ENCODE data around the gene CFAP251. TPM values are rescaled to one million over a fixed set of nuclear protein-coding genes. Genes with fewer than 3 reads are reported as not detected.

The CFAP251 gene
- total and polyA plus RNA-seq, 2 experiments from 2014 or later = 3.0 to 3.7 TPM

DNA sequence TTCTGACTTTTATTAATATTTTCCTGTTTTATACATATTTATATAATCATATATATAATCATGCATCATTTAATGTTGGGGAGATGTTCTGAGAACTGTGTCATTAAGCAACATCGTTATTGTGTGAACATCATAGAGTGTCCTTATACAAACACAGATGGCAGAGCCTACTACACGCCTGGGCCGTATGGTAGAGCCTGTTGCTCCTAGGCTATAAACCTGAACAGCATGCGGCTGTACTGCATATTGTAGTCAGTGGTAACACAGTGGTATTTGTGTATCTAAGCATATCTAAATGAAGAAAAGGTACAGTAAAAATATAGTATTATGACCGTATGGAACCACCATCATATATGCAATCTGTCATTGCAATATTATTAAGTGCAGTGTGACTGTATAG lies 58.6 kb downstream of the CFAP251 start:
- 94% methylated on average over 5 of the region's 5 CpGs for WGBS (ENCODE audit: low lambda C conversion rate, missing lambda C conversion rate)
- H3K9me2 ChIP-seq (replicated peaks; ENCODE audit: insufficient read depth) = no peaks in the 10 kb centered on the region
- H3K4me2 ChIP-seq = no peak overlapping the region
- no peaks in the 10 kb centered on the region for H3K36me3 ChIP-seq (replicated peaks; ENCODE audit: insufficient read depth, low read depth)
- DNase-seq (ENCODE audit: low spot score) = no peak
- no peak overlapping the region for H3K4me3 ChIP-seq
- no peaks in the 10 kb centered on the region for H3K4me1 ChIP-seq (ENCODE audit: insufficient read depth)
- no peaks in the 10 kb centered on the region for H3K79me2 ChIP-seq
- no peaks in the 10 kb centered on the region for H4K20me1 ChIP-seq (ENCODE audit: insufficient read depth, poor library complexity, severe bottlenecking)
- no peak overlapping the region for H2AFZ ChIP-seq
- no peak overlapping the region for H3K27ac ChIP-seq
- H3K27me3 ChIP-seq = no peaks in the 10 kb centered on the region
- no peaks in the 10 kb centered on the region for H3K9me3 ChIP-seq (ENCODE audit: low read depth)
- TF ChIP-seq EZH2phosphoT487 (IDR thresholded peaks at IDR 0.05; ENCODE audit: low read depth, severe bottlenecking, unreplicated experiment) (no peak), EZH2 (IDR thresholded peaks at IDR 0.05; ENCODE audit: borderline replicate concordance) (no peak)
- TF ChIP-seq, protein P1, sequence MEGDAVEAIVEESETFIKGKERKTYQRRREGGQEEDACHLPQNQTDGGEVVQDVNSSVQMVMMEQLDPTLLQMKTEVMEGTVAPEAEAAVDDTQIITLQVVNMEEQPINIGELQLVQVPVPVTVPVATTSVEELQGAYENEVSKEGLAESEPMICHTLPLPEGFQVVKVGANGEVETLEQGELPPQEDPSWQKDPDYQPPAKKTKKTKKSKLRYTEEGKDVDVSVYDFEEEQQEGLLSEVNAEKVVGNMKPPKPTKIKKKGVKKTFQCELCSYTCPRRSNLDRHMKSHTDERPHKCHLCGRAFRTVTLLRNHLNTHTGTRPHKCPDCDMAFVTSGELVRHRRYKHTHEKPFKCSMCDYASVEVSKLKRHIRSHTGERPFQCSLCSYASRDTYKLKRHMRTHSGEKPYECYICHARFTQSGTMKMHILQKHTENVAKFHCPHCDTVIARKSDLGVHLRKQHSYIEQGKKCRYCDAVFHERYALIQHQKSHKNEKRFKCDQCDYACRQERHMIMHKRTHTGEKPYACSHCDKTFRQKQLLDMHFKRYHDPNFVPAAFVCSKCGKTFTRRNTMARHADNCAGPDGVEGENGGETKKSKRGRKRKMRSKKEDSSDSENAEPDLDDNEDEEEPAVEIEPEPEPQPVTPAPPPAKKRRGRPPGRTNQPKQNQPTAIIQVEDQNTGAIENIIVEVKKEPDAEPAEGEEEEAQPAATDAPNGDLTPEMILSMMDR (IDR thresholded peaks at IDR 0.05; ENCODE audit: poor library complexity) = no peak

DNA sequence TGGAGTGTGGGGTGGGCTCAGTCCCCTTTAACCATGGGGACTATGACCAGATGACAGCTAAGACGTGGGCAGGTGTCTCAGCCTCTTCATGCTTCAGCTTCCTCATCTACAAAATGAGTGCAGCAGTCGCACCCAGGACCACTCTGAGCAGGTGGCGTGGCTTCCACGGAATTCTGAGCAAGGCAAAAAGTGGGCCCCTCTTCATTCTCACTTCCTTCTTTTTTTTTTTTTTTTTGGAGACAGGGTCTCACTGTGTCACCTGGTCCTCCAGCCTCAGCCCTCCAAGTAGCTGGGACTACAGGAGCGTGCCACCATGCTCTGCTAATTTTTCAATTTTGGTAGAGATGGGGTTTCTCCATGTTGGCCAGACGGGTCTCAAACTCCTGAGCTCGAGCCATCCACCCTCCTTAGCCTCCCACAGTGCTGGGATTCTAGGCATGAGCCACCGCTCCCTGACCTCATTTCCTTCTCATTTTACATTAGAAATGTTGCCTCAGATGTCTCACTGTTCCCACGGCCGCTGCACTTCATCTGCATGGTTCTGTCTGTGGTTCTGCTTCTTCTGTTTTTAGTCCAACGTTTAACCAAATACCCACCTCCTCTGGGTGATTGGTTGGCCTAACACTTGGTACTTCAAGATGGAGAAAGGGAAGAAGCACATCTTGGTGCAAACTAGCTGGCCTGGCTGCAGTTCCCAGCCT lies 61.9 kb downstream of the CFAP251 start:
- H2AFZ ChIP-seq = no peak overlapping the region

DNA sequence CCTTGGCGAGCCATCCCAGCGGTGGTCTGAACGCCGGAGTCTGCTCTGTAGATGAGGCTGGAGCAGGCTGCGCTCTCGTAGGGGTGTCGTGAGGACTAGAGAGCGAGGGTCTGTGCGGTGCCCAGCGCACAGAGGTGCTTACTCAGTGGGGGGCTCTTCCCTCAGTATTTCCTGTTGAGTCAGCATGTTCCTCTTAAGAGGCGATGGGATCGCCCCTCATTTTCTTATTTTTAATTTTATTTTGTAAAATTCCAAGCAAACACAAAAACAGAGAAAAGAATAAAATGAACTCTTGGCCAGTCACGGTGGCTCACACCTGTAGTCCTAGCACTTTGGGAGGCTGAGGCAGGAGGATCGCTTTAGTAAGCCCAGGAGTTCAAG lies 62.5 kb downstream of the CFAP251 start:
- no peaks in the 10 kb centered on the region for H3K79me2 ChIP-seq
- H3K27ac ChIP-seq = no peak overlapping the region
- no peaks in the 10 kb centered on the region for H3K9me2 ChIP-seq (replicated peaks; ENCODE audit: insufficient read depth)
- H3K4me3 ChIP-seq = no peak overlapping the region
- H4K20me1 ChIP-seq (ENCODE audit: insufficient read depth, poor library complexity, severe bottlenecking) = no peaks in the 10 kb centered on the region
- DNase-seq (ENCODE audit: low spot score) = no peak
- H3K27me3 ChIP-seq = no peaks in the 10 kb centered on the region
- no peak overlapping the region for H2AFZ ChIP-seq
- no peaks in the 10 kb centered on the region for H3K4me1 ChIP-seq (ENCODE audit: insufficient read depth)
- H3K36me3 ChIP-seq (replicated peaks; ENCODE audit: insufficient read depth, low read depth) = no peaks in the 10 kb centered on the region
- TF ChIP-seq, protein P1 (IDR thresholded peaks at IDR 0.05; ENCODE audit: poor library complexity) = no peak
- TF ChIP-seq EZH2phosphoT487 (IDR thresholded peaks at IDR 0.05; ENCODE audit: low read depth, severe bottlenecking, unreplicated experiment) (no peak), EZH2 (IDR thresholded peaks at IDR 0.05; ENCODE audit: borderline replicate concordance) (no peak)
- no peak overlapping the region for H3K4me2 ChIP-seq
- H3K9me3 ChIP-seq (ENCODE audit: low read depth) = no peaks in the 10 kb centered on the region
- 94% methylated on average over 14 of the region's 14 CpGs for whole genome bisulfite sequencing (ENCODE audit: low lambda C conversion rate, missing lambda C conversion rate)

More for the DNA sequence above, 61.9 kb downstream of the CFAP251 start:
- TF ChIP-seq EZH2phosphoT487 (IDR thresholded peaks at IDR 0.05; ENCODE audit: low read depth, severe bottlenecking, unreplicated experiment) (no peak), EZH2 (IDR thresholded peaks at IDR 0.05; ENCODE audit: borderline replicate concordance) (no peak)
- TF ChIP-seq, protein P1 (IDR thresholded peaks at IDR 0.05; ENCODE audit: poor library complexity) = no peak
- no peaks in the 10 kb centered on the region for H3K79me2 ChIP-seq
- no peaks in the 10 kb centered on the region for H3K27me3 ChIP-seq
- H3K4me1 ChIP-seq (ENCODE audit: insufficient read depth) = no peaks in the 10 kb centered on the region
- DNase-seq (ENCODE audit: low spot score) = no peak
- no peak overlapping the region for H3K27ac ChIP-seq
- no peak overlapping the region for H3K4me2 ChIP-seq
- no peak overlapping the region for H3K4me3 ChIP-seq
- H3K9me3 ChIP-seq (ENCODE audit: low read depth) = no peaks in the 10 kb centered on the region
- WGBS (ENCODE audit: low lambda C conversion rate, missing lambda C conversion rate) = 85% methylated on average over 11 of the region's 11 CpGs
- H3K9me2 ChIP-seq (replicated peaks; ENCODE audit: insufficient read depth) = no peaks in the 10 kb centered on the region
- H4K20me1 ChIP-seq (ENCODE audit: insufficient read depth, poor library complexity, severe bottlenecking) = no peaks in the 10 kb centered on the region
- no peaks in the 10 kb centered on the region for H3K36me3 ChIP-seq (replicated peaks; ENCODE audit: insufficient read depth, low read depth)
